SK-N-SH (cell line): ENCODE measurements around the gene LMAN2. TPM values are rescaled to one million over a fixed set of nuclear protein-coding genes. Genes with fewer than 3 reads are reported as not detected.

Experiments used
- CTCF ChIA-PET: fragments of 300-600, 350-600 bp; formaldehyde crosslinking; extraction: SDS; loops from one replicate; lab custom pipeline; 2021; lab: Yijun Ruan, JAX
- POLR2A ChIA-PET: fragments of 350-600 bp; sonication (Branson Sonifier 250); formaldehyde crosslinking; extraction: SDS; loops from one replicate; lab custom pipeline; 2020; ENCODE audit warnings: antibody characterized with exemption, inconsistent platforms; lab: Yijun Ruan, JAX
- DNase-seq: peaks from one replicate; pipeline ENCODE4 v3.0.0; 2012
- H2AFZ ChIP-seq: fragments of 200-600 bp; sonication (generic); 2 replicates; pipeline ENCODE4 v1.8.1; 2016; ENCODE audit warnings: antibody characterized with exemption, mild to moderate bottlenecking, low read depth
- H3F3A ChIP-seq: fragments of 200-600 bp; sonication (generic); replicated peaks from 2 replicates; pipeline ENCODE3; 2016; ENCODE audit warnings: antibody characterized with exemption, mild to moderate bottlenecking; ENCODE audit not compliant: insufficient read depth
- H3K27ac ChIP-seq, 2 experiments: fragments of 200-500 bp in 1 of 2; fragments of 200-600 bp in 1 of 2; sonication (Bioruptor generic) in 1 of 2; sonication (generic), shearing (Covaris generic) in 1 of 2; 2 replicates each; pipeline versions ENCODE4 v1.5.1 to v1.6.1; 2014 to 2016; ENCODE audit warnings: low read depth in 2 of 2, inconsistent platforms in 1 of 2, low read length in 1 of 2, mild to moderate bottlenecking in 1 of 2, mixed read lengths in 1 of 2
- H3K27me3 ChIP-seq: fragments of 200-600 bp; sonication (generic), shearing (Covaris generic); 2 replicates; pipeline ENCODE4 v1.6.1; 2016; ENCODE audit warnings: mixed run types; ENCODE audit not compliant: insufficient read depth
- H3K36me3 ChIP-seq, 2 experiments: fragments of 200-500 bp in 1 of 2; fragments of 200-600 bp in 1 of 2; sonication (Bioruptor generic) in 1 of 2; sonication (generic) in 1 of 2; replicated peaks in 1 of 2; 2 replicates each; pipeline versions ENCODE3 to v1.5.1; 2014 to 2016; ENCODE audit warnings: low read length in 1 of 2, mild to moderate bottlenecking in 1 of 2; ENCODE audit not compliant: insufficient read depth in 2 of 2, control insufficient read depth in 1 of 2
- H3K4me1 ChIP-seq, 2 experiments: fragments of 200-500 bp in 1 of 2; fragments of 200-600 bp in 1 of 2; sonication (Bioruptor generic) in 1 of 2; sonication (generic), shearing (Covaris generic) in 1 of 2; 2 replicates each; pipeline versions ENCODE4 v1.5.1 to v1.6.1; 2014 to 2016; ENCODE audit warnings: low read depth in 1 of 2, low read length in 1 of 2, mixed run types in 1 of 2; ENCODE audit not compliant: insufficient read depth in 2 of 2, control insufficient read depth in 1 of 2
- H3K4me2 ChIP-seq: fragments of 200-600 bp; sonication (generic), shearing (Covaris generic); 2 replicates; pipeline ENCODE4 v1.6.1; 2017; ENCODE audit warnings: mixed run types
- H3K4me3 ChIP-seq, 2 experiments: fragments of 200-500 bp in 1 of 2; fragments of 200-600 bp in 1 of 2; sonication (Bioruptor generic) in 1 of 2; sonication (generic), shearing (Covaris generic) in 1 of 2; 2 replicates each; pipeline versions ENCODE4 v1.5.1 to v1.8.1; 2014 to 2016; ENCODE audit warnings: low read depth in 2 of 2, inconsistent platforms in 1 of 2, low read length in 1 of 2, mild to moderate bottlenecking in 1 of 2, mixed read lengths in 1 of 2, moderate library complexity in 1 of 2
- H3K79me2 ChIP-seq: fragments of 200-600 bp; sonication (generic); 2 replicates; pipeline ENCODE4 v1.8.1; 2017; ENCODE audit warnings: mild to moderate bottlenecking; ENCODE audit not compliant: insufficient read depth
- H3K9ac ChIP-seq: fragments of 200-600 bp; sonication (generic); 2 replicates; pipeline ENCODE4 v1.6.1; 2017; ENCODE audit warnings: mixed run types
- H3K9me2 ChIP-seq: fragments of 200-600 bp; sonication (generic); 2 replicates; pipeline ENCODE4 v1.6.1; 2017; ENCODE audit warnings: mixed run types
- H3K9me3 ChIP-seq: fragments of 200-600 bp; sonication (generic); 2 replicates; pipeline ENCODE4 v1.6.1; 2017; ENCODE audit warnings: mixed run types, mild to moderate bottlenecking, moderate library complexity
- H4K20me1 ChIP-seq: fragments of 200-600 bp; sonication (generic); 2 replicates; pipeline ENCODE4 v1.6.1; 2017; ENCODE audit warnings: mild to moderate bottlenecking, mixed run types; ENCODE audit not compliant: insufficient read depth
- CTCF ChIP-seq: fragments of 200-600 bp; sonication (generic); IDR thresholded peaks from 2 replicates; pipeline ENCODE4 v1.6.1; 2017; ENCODE audit warnings: antibody characterized with exemption, mild to moderate bottlenecking, moderate library complexity
- ELF1 ChIP-seq: IDR thresholded peaks from 2 replicates; pipeline ENCODE4 v1.4.0; 2012
- EP300 ChIP-seq, 2 experiments: IDR thresholded peaks; 2 replicates each; pipeline versions ENCODE4 v1.4.0 to v1.6.1; 2012; ENCODE audit warnings: borderline replicate concordance in 1 of 2, low read depth in 1 of 2, low read length in 1 of 2
- EZH2phosphoT487 ChIP-seq: fragments of 200-600 bp; sonication (generic); IDR thresholded peaks from 2 replicates; pipeline ENCODE4 v1.6.1; 2017; ENCODE audit warnings: low read depth, mixed run types, mild to moderate bottlenecking, antibody characterized with exemption, moderate library complexity, borderline replicate concordance
- FOSL2 ChIP-seq: IDR thresholded peaks from 2 replicates; pipeline ENCODE4 v1.4.0; 2012; ENCODE audit warnings: low read depth, mild to moderate bottlenecking, moderate library complexity, borderline replicate concordance
- FOXJ3 ChIP-seq: sonication (generic); formaldehyde crosslinking; IDR thresholded peaks from 2 replicates; pipeline ENCODE4 v1.5.1; 2020; ENCODE audit warnings: mild to moderate bottlenecking, missing genetic modification reagents
- GABPA ChIP-seq: IDR thresholded peaks from 2 replicates; pipeline ENCODE4 v1.4.0; 2012; ENCODE audit warnings: low read depth, mild to moderate bottlenecking
- IRF3 ChIP-seq: fragments of 150-350 bp; IDR thresholded peaks from 2 replicates; pipeline ENCODE4 v1.6.1; 2016; ENCODE audit warnings: mild to moderate bottlenecking, low read depth, low read length
- JUND ChIP-seq: IDR thresholded peaks from 2 replicates; pipeline ENCODE4 v1.4.0; 2012
- MAX ChIP-seq: IDR thresholded peaks from 2 replicates; pipeline ENCODE4 v1.4.0; 2012; ENCODE audit warnings: low read depth
- MXI1 ChIP-seq: IDR thresholded peaks from 2 replicates; pipeline ENCODE4 v1.6.1; 2012; ENCODE audit warnings: mild to moderate bottlenecking, low read depth, low read length, improper control_type of control experiment
- NFIC ChIP-seq: IDR thresholded peaks from 2 replicates; pipeline ENCODE4 v1.4.0; 2012; ENCODE audit warnings: borderline replicate concordance
- PBX3 ChIP-seq: IDR thresholded peaks from 2 replicates; pipeline ENCODE4; 2012
- POLR2AphosphoS5 ChIP-seq: IDR thresholded peaks from 2 replicates; pipeline ENCODE4 v1.6.1; 2012; ENCODE audit warnings: low read depth, low read length
- RCOR1 ChIP-seq: fragments of 150-350 bp; IDR thresholded peaks from 2 replicates; pipeline ENCODE4 v1.6.1; 2017; ENCODE audit warnings: antibody characterized with exemption, low read length
- REST ChIP-seq: IDR thresholded peaks from 2 replicates; pipeline ENCODE4 v1.6.1; 2012; ENCODE audit warnings: mild to moderate bottlenecking, low read depth, low read length, moderate library complexity
- RFX5 ChIP-seq: IDR thresholded peaks from 2 replicates; pipeline ENCODE4 v1.6.1; 2012; ENCODE audit warnings: mild to moderate bottlenecking, improper control_type of control experiment, low read length
- RXRA ChIP-seq: IDR thresholded peaks from 2 replicates; pipeline ENCODE4 v1.4.0; 2012; ENCODE audit warnings: low read depth, mild to moderate bottlenecking, borderline replicate concordance
- SMC3 ChIP-seq: IDR thresholded peaks from 2 replicates; pipeline ENCODE4 v1.6.1; 2012; ENCODE audit warnings: low read depth, low read length, improper control_type of control experiment
- TAF1 ChIP-seq: IDR thresholded peaks from 2 replicates; pipeline ENCODE4 v1.6.1; 2012; ENCODE audit warnings: low read depth, mild to moderate bottlenecking, low read length, moderate library complexity, borderline replicate concordance
- TCF12 ChIP-seq: IDR thresholded peaks from 2 replicates; pipeline ENCODE4 v1.4.0; 2012
- USF1 ChIP-seq: IDR thresholded peaks from 2 replicates; pipeline ENCODE4 v1.4.0; 2012; ENCODE audit warnings: low read depth, borderline replicate concordance
- YY1 ChIP-seq: IDR thresholded peaks from 2 replicates; pipeline ENCODE4 v1.4.0; 2012; ENCODE audit warnings: low read depth, mild to moderate bottlenecking
- WGBS: methylation state at CpG from one replicate; pipeline ENCODE4 v1.1.6; 2017; ENCODE audit warnings: low lambda C conversion rate; 5-methylcytosine and 5-hydroxymethylcytosine counted together
- polyA plus RNA-seq, 3 experiments: library from polyadenylated mRNA; depleted of rRNA; stranded (reverse); fragments of >200 nt; gene quantifications; 2 replicates each; pipeline ENCODE4 v1.2.3, GENCODE V29; 2012

The LMAN2 gene
- polyA plus RNA-seq, 1 of the 3 experiments (the other 2 are of a cell fraction) = 500 TPM

GRCh38 chr5:177303121-177303924, 48.1 kb downstream of the LMAN2 start, which contains the start of the genes PRELID1 and RAB24:
TSS of gene PRELID1 (plus strand) at chr5:177303799. CDS start at chr5:177303986, 187 bp downstream.
TSS of gene RAB24 (minus strand) at chr5:177303719. CDS start at chr5:177303288, 431 bp downstream.
- peak; percentile 98 for DNase-seq
- ChIA-PET CTCF (interaction anchor here (0.8 to 6.5 kb wide), 6 partner anchors 10 to 190 kb away, joined by 3 to 48 read pairs (median 3); no protein-coding TSS in a partner anchor), POLR2A (interaction anchor here (1.2 to 1.5 kb wide), 2 partner anchors 49 to 170 kb away, joined by 4 to 5 read pairs; partner anchors contain the start of genes LMAN2 and NSD1)
- Histone ChIP-seq H3K27ac (peak within 1 kb of the TSS; percentile 76 to 79), H3K27me3 (no peaks in the 10 kb centered on the region), H3K36me3 (peaks cover 30 to 52% of the 10 kb centered on the region in 2 experiments), H3K4me3 (peak within 1 kb of the TSS; percentile 93 to 98), H3K79me2 (peaks cover 64% of the 10 kb centered on the region), H3K4me2 (peak within 1 kb of the TSS; percentile 98), H4K20me1 (peaks cover 18% of the 10 kb centered on the region), H2AFZ (peak within 1 kb of the TSS; percentile 76), H3K4me1 (peaks cover 0 to 28% of the 10 kb centered on the region in 2 experiments; a peak in 1 of 4 replicates), H3K9ac (peak within 1 kb of the TSS; percentile 90), H3K9me3 (no peaks in the 10 kb centered on the region), H3F3A (peaks cover 18% of the 10 kb centered on the region), H3K9me2 (no peaks in the 10 kb centered on the region)
- WGBS = 3% methylated on average over 14 of the region's 100 CpGs
- TF ChIP-seq USF1 (peak; percentile 98), REST (peak; percentile 3; the same call in 1 of the 2 replicates), SMC3 (no peak), EZH2phosphoT487 (no peak), RXRA (no peak), PBX3 (no peak), ELF1 (peak; percentile 60), FOSL2 (no peak), IRF3 (no peak), TCF12 (no peak), GABPA (peak; percentile 87), MAX (peak; percentile 65), CTCF (peak; percentile 40), POLR2AphosphoS5 (peak; percentile 29), JUND (no peak), NFIC (no peak), MXI1 (peak; percentile 66), FOXJ3 (CRISPR knock-in tag) (no peak), RCOR1 (no peak), RFX5 (no peak), YY1 (peak; percentile 77; the same call in 1 of the 2 replicates), TAF1 (peak; percentile 53; the same call in 1 of the 2 replicates), EP300 (IDR thresholded peaks at IDR 0.05; ENCODE audit: borderline replicate concordance in 1 of 2, low read depth in 1 of 2, low read length in 1 of 2) (peak in 1 of 2 experiments; percentile 17; a peak in 1 of 4 replicates)
